ENCODE data around the gene MERTK.

DNA sequence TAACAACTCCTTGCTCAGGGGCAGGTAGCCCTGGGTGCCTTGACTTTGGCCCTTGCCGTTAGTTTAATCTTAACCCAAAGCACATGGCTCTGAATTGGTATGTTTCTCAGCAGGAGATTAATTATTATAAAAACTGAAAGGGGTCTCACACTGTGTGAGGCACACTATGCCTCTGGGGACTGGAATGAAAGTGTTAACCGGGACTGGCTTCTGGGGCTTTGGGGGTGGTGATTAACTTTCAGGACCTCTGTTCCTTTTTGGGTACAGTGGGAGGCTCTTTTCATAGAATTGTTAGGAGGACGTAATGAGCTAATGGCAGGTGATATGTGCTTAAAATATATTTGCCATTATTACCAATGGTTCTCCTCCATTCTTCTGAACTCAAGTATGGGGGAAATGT, 5.1 kb downstream of the MERTK start:
- no peak for TF ChIP-seq GATA2 (IDR thresholded peaks at IDR 0.05; ENCODE audit: low read depth, low read length)
- TF ChIP-seq GATA3 (IDR thresholded peaks at IDR 0.05; ENCODE audit: low read depth, low read length) = no peak

Data from SH-SY5Y (cell line).